ENCODE results near the gene CCDC148.

The CCDC148 gene

GRCh38 chr2:158402665-158403064 is 53.9 kb downstream of the CCDC148 start:
- Histone ChIP-seq H3K36me3 (no peaks in the 10 kb centered on the region), H3K27me3 (no peaks in the 10 kb centered on the region), H3K9me3 (no peaks in the 10 kb centered on the region), H3K4me1 (no peaks in the 10 kb centered on the region), H3K4me3 (ENCODE audit: low read depth, low read length) (no peak overlapping the region)
- no peak for TF ChIP-seq CTCF (IDR thresholded peaks at IDR 0.05; ENCODE audit: low read depth, low read length)
- no peak for DNase-seq

GRCh38 chr2:158395166-158395565 is 61.4 kb downstream of the CCDC148 start:
- no peaks in the 10 kb centered on the region for H3K36me3 ChIP-seq
- H3K9me3 ChIP-seq: no peaks in the 10 kb centered on the region
- H3K27me3 ChIP-seq: no peaks in the 10 kb centered on the region
- no peaks in the 10 kb centered on the region for H3K4me1 ChIP-seq
- DNase-seq: no peak
- H3K4me3 ChIP-seq (ENCODE audit: low read depth, low read length): no peak overlapping the region
- TF ChIP-seq CTCF (IDR thresholded peaks at IDR 0.05; ENCODE audit: low read depth, low read length): no peak

- Histone ChIP-seq H3K27me3 (no peaks in the 10 kb centered on the region), H3K36me3 (no peaks in the 10 kb centered on the region), H3K4me3 (ENCODE audit: low read depth, low read length) (no peak overlapping the region), H3K9me3 (no peaks in the 10 kb centered on the region), H3K4me1 (no peaks in the 10 kb centered on the region)
- TF ChIP-seq CTCF (IDR thresholded peaks at IDR 0.05; ENCODE audit: low read depth, low read length): no peak
- DNase-seq: no peak
Observed at GRCh38 chr2:158394453-158394852, 62.1 kb downstream of the CCDC148 start.

GRCh38 chr2:158393886-158394285 is 62.7 kb downstream of the CCDC148 start:
- no peak overlapping the region for H3K4me3 ChIP-seq (ENCODE audit: low read depth, low read length)
- DNase-seq: no peak
- H3K36me3 ChIP-seq: no peaks in the 10 kb centered on the region
- no peaks in the 10 kb centered on the region for H3K9me3 ChIP-seq
- no peaks in the 10 kb centered on the region for H3K4me1 ChIP-seq
- H3K27me3 ChIP-seq: no peaks in the 10 kb centered on the region
- TF ChIP-seq CTCF (IDR thresholded peaks at IDR 0.05; ENCODE audit: low read depth, low read length): no peak

- no peaks in the 10 kb centered on the region for H3K4me1 ChIP-seq
- no peak for DNase-seq
- no peaks in the 10 kb centered on the region for H3K36me3 ChIP-seq
- no peaks in the 10 kb centered on the region for H3K27me3 ChIP-seq
- H3K4me3 ChIP-seq (ENCODE audit: low read depth, low read length): no peak overlapping the region
- H3K9me3 ChIP-seq: no peaks in the 10 kb centered on the region
- no peak for TF ChIP-seq CTCF (IDR thresholded peaks at IDR 0.05; ENCODE audit: low read depth, low read length)
Observed at GRCh38 chr2:158392687-158393086, 63.9 kb downstream of the CCDC148 start.

GRCh38 chr2:158391876-158392275 is 64.7 kb downstream of the CCDC148 start:
- Histone ChIP-seq H3K36me3 (no peaks in the 10 kb centered on the region), H3K27me3 (no peaks in the 10 kb centered on the region), H3K4me1 (no peaks in the 10 kb centered on the region), H3K4me3 (ENCODE audit: low read depth, low read length) (no peak overlapping the region), H3K9me3 (no peaks in the 10 kb centered on the region)
- no peak for DNase-seq
- TF ChIP-seq CTCF (IDR thresholded peaks at IDR 0.05; ENCODE audit: low read depth, low read length): no peak

Data from BE2C (cell line).